HFF-Myc (cell line): ENCODE results near the gene BDP1.
"Not testable (repeated sequence)": the region's sequence is repeated elsewhere in the genome, so short reads cannot be mapped to it uniquely, and the experiment has no call there.

Source experiments
- DNase-seq: peaks from one replicate; pipeline ENCODE4 v3.0.0-alpha.2; 2011; ENCODE audit warnings: low read depth; ENCODE audit errors: extremely low read depth
- H3K4me3 ChIP-seq: replicated peaks from 2 replicates; pipeline ENCODE4 v1.5.1; 2011; ENCODE audit warnings: low read depth, mild to moderate bottlenecking, control low read depth, low read length
- TF ChIP-seq, protein P1 (sequence below): IDR thresholded peaks from 2 replicates; pipeline ENCODE4 v1.5.1; 2012; ENCODE audit warnings: mild to moderate bottlenecking, low read depth, low read length, control low read depth; ENCODE audit errors: missing control alignments

The BDP1 gene

DNA sequence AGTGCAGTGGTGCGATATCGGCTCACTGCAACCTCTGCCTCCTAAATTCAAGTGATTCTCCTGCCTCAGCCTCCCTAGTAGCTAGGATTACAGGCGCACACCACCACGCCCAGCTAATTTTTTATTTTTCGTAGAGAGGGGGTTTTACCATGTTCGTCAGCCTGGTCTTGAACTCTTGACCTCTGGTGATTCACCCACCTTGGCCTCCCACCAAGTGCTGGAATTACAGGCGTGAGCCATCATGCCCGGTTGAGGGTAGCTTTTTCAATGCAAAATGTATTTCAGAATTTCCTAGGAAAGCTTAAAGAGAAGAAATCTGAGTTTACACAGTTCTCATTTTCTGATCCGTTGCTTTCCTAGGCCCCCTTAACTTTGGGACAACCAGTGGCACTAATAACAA lies 15.7 kb downstream of the BDP1 start:
- TF ChIP-seq, protein P1, sequence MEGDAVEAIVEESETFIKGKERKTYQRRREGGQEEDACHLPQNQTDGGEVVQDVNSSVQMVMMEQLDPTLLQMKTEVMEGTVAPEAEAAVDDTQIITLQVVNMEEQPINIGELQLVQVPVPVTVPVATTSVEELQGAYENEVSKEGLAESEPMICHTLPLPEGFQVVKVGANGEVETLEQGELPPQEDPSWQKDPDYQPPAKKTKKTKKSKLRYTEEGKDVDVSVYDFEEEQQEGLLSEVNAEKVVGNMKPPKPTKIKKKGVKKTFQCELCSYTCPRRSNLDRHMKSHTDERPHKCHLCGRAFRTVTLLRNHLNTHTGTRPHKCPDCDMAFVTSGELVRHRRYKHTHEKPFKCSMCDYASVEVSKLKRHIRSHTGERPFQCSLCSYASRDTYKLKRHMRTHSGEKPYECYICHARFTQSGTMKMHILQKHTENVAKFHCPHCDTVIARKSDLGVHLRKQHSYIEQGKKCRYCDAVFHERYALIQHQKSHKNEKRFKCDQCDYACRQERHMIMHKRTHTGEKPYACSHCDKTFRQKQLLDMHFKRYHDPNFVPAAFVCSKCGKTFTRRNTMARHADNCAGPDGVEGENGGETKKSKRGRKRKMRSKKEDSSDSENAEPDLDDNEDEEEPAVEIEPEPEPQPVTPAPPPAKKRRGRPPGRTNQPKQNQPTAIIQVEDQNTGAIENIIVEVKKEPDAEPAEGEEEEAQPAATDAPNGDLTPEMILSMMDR, result no peak
- H3K4me3 ChIP-seq, result no peak overlapping the region
- DNase-seq, result peak; percentile 14

DNA sequence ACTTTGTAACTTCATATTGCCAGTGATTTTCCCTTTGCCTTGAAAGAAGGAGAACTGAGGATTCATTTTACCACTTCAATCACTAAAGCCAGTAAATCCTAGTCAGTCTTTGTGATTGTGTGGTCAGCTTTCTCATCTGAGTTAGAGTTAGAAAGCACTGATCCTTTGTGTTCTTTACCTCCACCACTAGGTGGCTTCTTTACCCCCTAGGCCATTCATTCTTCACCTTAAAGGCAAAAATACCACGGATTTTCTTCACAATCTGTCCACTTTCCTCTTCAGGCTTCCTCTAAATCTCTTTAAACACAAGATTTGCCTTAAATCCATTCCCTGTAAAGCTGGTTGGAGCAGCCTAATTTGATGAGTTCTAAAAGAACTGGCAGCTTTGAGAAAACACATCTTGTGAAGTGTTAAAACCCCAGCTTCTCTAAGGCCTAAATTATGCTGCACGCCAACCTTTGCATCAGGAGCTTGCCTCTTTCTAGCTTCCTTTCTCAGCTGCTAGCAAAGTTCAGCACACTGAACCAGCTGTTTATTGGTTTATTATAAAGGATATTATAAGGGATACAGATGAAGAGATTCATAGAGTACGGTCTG lies 20.4 kb downstream of the BDP1 start:
- no peak for DNase-seq
- no peak overlapping the region for H3K4me3 ChIP-seq
- TF ChIP-seq, protein P1, result peak; percentile 69

DNA sequence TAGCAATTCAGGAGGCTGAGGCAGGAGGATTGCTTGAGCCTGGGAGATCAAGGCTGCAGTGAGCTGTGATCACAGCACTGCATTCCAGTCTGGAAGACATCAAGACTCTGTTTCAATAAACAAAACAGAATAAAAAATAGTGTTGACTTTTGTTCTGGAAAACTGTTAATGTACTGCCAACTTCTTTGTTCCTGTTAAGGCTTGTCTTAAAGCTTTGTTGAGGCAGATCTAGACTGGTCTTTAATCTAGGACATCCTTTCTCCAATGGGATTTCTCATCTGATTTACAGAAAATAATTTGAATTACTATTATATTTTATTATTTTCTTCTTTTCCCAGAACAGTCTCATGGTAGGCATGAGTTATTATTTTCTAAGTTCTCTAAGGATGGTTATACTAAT lies 26.0 kb downstream of the BDP1 start:
- DNase-seq, result no peak
- TF ChIP-seq, protein P1, result no peak
- H3K4me3 ChIP-seq, result no peak overlapping the region

DNA sequence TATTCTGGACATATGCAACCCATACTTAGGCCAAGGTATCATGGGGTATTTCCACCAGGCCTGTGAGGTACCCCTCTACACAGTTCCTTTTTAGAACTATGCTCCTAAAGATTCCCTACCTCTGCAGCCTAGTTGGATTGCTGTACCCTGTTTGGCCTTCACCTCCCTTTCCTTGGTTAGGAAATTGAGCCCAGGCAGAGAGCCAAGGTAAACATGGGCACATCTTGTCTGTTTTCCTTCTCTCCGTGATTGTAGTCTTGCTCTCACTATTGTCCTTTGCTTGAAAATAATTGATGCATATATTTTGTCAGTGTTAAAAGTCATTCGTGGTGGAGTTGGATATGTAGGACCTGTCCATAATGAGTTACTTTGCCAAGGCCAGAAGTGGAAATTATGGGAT lies 26.7 kb downstream of the BDP1 start:
- DNase-seq, result no peak
- TF ChIP-seq, protein P1, result no peak
- H3K4me3 ChIP-seq, result no peak overlapping the region

DNA sequence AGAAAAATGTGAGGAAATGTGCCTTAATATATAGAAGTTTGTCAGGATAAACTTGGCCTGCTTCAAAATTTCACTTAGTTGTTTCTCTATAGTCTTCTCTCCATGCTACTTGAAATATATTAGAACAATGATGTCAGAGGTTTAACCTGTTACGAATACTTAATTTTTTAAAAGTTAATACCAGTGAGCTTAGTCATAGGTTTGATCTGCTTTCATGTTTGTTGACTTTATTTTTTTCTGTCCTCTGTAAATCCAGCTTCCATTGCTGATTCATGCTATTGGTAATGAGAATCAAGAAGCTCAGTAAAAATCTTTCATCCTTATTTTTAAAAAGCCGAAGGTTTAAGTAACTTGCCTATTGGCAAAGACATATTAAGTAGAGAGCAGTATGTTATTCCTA lies 27.9 kb downstream of the BDP1 start:
- no peak overlapping the region for H3K4me3 ChIP-seq
- TF ChIP-seq, protein P1, result no peak
- no peak for DNase-seq

DNA sequence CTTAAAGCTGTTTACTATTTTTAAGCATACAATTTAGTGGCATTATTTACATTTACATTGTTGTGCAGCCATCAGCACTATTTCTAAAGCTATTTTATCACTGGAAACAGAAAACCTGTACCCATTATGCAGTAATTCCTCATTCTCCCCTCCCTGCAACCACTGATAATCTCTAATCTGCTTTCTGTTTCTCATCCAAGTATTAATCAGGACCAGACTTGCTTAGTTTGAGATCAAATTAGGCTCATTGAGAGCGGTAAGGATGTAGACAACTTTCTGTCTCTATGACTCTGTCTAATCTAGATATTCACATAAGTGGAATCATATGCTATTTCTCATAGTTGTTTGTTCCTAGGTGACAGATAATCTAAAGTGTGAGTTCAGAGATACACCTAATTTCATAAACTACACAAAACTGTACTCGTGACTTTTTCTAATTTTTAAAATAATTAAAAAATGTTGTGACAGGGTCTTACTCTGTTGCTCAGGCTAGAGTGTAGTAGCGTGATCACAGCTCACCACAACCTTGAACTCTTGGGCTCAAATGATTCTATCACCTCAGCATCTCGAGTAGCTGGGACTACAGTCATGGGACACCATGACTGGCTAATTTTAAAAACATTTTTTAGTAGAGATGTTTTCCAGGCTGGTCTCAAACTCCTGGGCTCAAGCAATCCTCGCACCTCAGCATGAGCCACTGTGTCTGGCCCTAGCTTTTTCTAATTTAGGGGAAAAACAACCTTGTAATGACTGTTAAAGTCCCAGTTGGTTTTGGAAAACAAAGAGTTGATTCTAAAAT lies 37.6 kb downstream of the BDP1 start:
- H3K4me3 ChIP-seq, result no peak overlapping the region
- no peak for DNase-seq
- TF ChIP-seq, protein P1, result no peak

DNA sequence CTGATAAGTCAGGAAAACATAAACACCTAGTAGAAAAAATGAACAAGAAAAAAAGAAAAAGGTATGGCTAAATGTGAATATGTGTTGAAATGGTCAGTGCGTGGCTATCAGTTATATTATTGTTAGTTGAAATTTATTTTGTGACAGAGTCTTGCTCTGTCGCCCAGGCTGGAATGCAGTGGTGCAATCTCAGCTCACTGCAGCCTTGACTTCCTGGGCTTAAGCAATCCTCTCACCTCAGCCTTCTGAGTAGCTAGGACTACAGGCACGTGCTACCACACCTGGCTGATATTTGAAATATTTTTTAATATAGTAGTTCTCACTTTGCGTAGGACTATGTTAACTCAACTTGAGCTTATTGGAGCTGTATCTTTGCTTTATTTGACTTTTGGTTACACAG lies 38.8 kb downstream of the BDP1 start:
- not testable (repeated sequence) for DNase-seq, H3K4me3 ChIP-seq

DNA sequence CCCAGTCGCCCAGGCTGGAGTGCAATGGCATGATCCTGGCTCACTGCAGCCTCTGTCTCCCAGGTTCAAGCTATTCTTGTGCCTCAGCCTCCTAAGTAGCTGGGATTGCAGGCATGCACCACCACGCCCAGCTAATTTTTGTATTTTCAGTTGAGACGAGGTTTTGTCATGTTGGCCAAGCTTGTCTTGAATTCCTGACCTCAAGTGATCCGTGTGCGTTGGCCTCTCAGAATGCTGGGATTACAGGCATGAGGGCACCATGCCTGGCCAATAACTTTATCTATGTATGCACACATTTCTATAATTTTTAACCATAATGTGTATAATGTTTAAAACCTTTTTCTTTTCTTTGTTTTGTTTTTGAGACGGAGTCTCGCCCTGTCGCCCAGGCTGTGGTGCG lies 43.3 kb downstream of the BDP1 start:
- not testable (repeated sequence) for DNase-seq, H3K4me3 ChIP-seq
